GM18858 (cell line): ENCODE measurements around the gene SLC4A1AP.

ENCODE experiments used
- ATAC-seq: cut with Tn5 transposase; IDR thresholded peaks from one replicate; pipeline ENCODE4 v1.9.1; 2021; ENCODE audit not compliant: unreplicated experiment

SLC4A1AP gene

DNA sequence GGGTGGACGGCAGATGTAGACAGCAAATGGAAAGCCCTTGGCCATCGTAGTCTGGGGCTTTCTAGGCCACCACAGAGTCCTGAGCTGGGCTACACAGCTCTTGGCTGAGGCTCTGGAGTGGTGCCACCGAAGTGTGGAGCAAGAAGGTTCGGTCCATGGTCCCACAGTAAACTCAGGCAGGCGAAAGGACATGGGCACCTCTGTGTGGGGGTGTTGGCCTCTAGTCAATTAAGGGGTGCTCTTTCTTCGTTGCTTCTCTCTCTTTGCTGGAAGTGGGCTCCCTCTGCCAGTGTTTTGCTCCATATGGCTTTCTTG, 73.2 kb downstream of the SLC4A1AP start:
- ATAC-seq, result no peak

DNA sequence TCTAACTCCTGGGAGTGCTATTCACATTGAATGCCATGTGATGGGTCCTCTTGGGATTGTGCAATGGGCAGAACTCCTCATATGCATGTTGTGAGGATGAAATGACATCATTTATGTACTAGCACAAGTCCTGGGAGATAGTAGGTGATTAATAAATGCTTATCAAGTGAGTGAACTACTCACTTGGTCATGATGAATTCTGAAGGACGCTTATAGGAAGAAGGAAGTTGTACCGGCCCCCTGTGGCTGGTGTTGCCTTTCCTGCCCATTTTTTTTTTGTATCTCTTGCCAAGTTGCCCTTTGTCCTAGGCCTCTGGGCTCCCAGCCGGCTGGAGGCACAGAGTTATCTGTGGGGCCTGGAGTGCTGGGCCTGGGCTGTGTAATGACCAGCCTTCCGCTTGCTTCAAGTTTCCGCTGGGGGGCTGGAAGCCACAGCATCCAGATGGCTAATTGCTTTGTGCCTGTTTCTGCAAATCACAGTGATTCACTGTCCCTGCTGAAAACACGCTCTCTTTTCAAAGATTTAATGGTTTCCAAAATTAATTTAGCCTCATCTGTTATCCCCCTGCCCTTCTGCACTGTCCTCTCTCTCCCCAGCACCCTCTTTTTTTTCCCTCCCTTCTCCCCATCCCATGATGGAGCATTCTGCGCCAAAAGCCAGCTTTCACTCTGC, 74.1 kb downstream of the SLC4A1AP start:
- ATAC-seq, result no peak

DNA sequence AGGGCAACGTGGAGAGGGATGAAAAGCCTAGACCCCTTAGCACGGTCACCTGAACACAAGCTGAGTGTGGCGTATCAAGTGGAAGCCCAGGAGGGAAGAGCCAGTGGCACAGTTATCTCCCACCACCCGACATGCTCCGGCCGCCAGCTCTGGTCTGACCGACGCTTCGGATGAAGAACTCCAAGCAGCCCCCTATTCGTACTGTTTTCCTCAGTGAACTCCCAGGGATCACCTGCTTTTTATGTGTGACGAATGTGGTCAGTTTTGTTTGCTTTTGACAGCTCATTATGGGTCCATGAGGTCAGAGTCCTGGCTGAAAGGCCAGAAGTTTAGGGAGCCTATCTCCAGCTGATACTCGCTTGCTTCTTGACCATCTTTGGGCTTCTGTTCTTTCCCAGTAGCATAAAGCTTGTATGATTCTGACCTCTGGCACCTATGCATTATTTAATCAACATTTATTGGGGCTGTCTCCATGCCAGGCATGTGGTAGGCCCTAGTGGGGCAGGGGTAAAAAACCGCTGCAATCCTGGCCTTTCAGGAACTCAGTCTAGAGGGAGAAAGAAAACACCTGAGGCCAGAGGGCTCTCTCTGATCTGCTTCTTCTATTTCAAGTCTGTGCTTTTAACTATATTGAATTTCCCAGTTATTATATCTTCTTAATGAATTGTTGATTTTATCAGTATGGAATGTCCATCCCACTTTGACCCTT, 74.8 kb downstream of the SLC4A1AP start:
- ATAC-seq, result no peak

DNA sequence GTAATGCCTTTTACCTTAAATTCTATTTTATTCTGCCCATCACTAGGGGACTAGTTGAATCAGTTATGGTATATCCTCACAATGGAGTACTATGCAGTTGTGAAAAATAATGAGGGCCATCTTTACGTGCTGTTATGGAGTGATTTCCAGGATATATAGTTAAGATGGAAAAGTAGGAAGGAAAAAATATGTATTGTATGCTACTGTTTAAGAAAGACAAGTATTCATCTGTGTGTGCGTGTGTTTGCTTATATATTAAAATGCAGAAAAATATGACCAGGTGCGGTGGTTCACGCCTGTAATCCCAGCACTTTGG, 75.3 kb downstream of the SLC4A1AP start:
- no peak for ATAC-seq

DNA sequence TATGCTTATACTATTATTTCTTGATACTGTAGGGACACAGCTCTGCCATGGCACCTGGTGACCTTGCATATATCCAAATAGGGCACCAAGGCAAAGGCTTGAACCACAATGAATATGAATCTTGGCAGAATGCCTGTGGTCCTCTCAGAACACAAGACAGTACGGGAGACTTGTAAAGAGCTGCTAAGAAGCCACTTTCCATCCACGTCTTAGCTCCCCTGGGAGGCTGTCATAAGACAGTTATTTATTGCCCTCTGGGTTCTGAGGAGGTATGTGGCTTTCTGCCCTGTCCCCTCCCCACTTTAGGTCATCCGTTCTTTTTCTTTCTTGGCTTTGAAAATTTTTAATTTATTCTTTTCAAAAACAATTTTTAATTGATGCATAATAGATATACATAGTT, 78.0 kb downstream of the SLC4A1AP start:
- ATAC-seq, result no peak

DNA sequence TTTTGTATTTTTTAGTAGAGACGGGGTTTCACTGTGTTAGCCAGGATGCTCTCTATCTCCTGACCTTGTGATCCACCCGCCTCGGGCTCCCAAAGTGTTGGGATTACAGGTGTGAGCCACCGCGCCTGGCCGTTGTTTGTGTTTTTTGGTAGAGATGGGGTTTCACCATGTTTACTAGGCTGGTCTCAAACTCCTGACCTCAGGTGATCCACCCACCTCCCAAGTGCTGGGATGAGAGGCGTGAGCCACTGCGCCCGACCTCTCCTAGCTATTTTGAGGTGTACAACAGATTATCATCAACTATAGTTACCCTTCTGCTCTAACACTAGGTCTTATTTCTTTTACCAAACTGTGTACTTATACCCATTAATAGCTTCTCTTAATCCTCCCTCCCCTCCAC, 78.9 kb downstream of the SLC4A1AP start:
- ATAC-seq, result no peak
